ENCODE measurements around the gene SLC16A2.

DNA sequence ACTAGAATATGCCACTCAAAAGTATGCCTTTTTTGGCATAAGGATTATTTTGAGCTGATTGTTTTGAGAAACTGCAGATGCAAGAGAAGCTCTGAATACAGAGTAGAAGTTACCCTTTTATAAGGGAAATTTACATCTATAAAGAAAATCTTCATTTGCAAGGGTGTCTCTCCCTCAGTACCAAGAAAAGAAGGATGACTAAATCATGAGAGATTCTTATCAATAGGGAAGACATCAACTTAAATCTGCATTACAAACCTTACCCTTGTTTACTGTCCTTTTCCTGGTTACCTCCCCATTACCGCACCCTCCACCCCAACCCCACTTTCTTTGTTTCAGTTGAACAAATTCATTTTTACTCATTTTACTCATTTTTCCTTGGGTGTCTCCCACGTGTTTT is 130.6 kb downstream of the SLC16A2 start:
- TF ChIP-seq, protein P1, sequence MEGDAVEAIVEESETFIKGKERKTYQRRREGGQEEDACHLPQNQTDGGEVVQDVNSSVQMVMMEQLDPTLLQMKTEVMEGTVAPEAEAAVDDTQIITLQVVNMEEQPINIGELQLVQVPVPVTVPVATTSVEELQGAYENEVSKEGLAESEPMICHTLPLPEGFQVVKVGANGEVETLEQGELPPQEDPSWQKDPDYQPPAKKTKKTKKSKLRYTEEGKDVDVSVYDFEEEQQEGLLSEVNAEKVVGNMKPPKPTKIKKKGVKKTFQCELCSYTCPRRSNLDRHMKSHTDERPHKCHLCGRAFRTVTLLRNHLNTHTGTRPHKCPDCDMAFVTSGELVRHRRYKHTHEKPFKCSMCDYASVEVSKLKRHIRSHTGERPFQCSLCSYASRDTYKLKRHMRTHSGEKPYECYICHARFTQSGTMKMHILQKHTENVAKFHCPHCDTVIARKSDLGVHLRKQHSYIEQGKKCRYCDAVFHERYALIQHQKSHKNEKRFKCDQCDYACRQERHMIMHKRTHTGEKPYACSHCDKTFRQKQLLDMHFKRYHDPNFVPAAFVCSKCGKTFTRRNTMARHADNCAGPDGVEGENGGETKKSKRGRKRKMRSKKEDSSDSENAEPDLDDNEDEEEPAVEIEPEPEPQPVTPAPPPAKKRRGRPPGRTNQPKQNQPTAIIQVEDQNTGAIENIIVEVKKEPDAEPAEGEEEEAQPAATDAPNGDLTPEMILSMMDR (IDR thresholded peaks at IDR 0.05; ENCODE audit: low read length), result no peak
- no peak for TF ChIP-seq EZH2 (optimal IDR thresholded peaks at IDR 0.05; ENCODE audit: low read depth, low read length)

Measured in MM.1S (cell line).